ENCODE measurements around the gene DEK.
"Not testable (repeated sequence)": the region's sequence is repeated elsewhere in the genome, so short reads cannot be mapped to it uniquely, and the experiment has no call there.

DEK gene, protein sequence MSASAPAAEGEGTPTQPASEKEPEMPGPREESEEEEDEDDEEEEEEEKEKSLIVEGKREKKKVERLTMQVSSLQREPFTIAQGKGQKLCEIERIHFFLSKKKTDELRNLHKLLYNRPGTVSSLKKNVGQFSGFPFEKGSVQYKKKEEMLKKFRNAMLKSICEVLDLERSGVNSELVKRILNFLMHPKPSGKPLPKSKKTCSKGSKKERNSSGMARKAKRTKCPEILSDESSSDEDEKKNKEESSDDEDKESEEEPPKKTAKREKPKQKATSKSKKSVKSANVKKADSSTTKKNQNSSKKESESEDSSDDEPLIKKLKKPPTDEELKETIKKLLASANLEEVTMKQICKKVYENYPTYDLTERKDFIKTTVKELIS

DNA sequence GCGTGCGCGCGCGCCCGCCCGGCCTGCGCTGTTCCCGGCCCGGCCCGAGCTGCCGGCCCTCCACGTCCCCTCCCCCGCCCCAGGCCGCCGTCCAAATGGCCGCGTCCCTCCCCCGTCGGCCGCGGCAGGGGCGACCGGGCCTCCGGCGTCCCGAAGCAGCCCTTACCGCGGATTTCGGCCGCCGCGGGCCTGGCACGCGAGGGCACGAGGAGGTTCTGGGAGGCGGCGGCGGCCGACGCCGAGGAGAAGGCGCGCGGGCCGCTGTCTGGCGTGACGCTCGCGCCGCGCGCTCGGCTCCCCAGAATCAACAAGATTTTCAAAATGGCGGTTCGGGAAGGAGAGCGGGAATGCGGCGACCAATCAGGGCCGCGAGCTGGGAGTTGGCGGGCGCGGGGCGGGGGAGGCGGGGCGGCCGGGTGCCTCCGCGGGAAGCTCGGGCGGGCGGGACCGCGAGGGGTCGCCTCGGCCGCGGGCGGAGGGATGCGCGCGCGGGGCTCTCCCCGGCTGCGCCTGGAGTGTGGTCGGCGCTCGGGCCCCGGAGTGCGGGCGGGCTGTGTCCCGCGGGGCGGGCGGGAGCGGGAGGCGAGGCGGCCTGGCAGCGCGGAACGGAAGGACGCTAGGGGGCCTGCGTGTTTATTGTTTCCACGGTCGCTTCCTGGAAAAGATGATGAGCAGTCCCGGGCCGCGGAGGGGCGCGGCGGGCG is at the start of gene DEK:
Gene DEK (minus strand): TSS at position 312 of the 704 bp plus-strand sequence. CDS start 543 bp downstream, outside the sequence.
- peak; percentile 78 for DNase-seq (ENCODE audit: low read depth)

DNA sequence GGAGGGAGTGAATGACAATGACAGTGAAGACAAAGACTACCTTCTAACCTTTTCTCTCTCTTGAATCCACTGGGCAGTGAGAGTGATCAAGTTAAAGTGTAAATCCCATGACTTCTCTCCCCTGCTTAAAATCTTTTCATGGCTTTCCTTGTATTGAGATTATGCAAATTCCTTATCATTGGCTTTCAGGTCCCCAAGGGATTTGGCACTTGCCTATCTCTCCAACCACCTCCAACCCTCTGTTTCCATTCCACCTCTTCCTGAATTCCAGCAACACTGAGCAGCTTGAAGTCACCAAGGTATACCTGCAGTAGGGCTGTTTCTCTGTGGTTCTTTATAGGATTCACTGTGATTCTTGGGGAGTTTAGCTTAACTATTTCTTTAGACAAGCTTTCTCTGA is 48.0 kb upstream of the DEK start:
- no peak for DNase-seq (ENCODE audit: low read depth)

DNA sequence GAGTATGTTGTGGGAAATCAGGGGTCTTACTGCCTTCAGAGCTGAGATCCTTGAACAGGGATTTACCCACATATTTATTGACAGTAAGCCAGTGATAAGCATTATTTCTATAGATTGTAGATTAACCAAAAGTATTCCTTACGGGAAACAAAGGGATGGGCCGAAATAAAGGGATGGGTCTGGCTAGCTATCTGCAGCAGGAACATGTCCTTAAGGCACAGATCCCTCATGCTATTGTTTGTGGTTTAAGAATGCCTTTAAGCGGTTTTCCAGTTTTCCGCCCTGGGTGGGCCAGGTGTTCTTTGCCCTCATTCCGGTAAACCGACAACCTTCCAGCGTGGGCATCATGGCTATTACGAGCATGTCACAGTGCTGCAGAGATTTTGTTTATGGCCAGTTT is 45.7 kb upstream of the DEK start:
- DNase-seq (ENCODE audit: low read depth): not testable (repeated sequence)

DNA sequence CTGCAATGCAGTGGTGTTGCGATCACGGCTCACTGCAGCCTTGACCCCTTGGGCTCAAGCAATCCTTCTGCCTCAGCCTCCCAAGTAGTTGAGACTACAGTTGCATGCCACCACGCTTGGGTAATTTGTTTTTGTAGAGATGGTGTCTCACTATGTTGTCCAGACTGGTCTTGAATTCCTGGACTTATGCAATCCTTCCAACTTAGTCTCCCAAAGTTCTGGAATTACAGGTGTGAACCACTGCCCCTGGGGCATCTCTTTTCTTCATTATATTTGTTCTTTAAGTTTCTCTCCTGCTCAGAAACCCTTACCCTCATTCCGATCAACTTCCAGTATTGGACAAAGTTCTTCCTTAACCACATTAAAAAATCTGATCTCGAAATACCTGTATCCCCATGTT is 44.7 kb upstream of the DEK start:
- DNase-seq (ENCODE audit: low read depth): no peak

DNA sequence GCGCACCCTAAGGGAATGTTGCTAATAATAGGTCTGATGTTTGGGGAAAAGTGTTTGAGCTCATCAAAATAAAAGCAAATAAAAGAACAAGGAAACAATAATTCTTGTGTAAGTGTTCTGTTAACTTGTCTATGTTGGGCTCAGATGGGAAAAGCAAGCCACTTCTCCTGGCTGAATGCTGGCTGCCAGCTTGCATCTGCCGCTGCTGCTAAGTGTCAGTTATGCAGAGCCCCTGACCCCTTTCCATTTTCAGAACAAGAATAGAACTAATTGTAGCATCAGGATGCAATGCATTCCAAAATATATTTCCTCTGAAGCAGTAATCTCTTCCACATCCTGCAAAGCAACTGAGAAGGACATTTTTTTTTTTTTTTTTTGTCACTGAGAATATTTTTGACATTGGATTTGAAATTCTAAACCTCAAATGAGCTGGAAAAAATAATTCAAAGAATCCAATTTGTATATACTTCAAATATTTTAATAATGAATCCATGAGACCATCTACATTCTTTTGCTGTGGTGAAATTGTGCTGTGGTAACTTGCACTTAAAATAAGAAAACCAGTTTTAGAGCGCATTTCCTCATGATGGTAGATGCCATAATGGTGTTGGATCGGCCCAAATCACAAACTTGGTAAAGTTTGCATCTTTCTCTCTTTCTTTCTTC is 43.9 kb upstream of the DEK start:
- DNase-seq (ENCODE audit: low read depth): peak; percentile 48

DNA sequence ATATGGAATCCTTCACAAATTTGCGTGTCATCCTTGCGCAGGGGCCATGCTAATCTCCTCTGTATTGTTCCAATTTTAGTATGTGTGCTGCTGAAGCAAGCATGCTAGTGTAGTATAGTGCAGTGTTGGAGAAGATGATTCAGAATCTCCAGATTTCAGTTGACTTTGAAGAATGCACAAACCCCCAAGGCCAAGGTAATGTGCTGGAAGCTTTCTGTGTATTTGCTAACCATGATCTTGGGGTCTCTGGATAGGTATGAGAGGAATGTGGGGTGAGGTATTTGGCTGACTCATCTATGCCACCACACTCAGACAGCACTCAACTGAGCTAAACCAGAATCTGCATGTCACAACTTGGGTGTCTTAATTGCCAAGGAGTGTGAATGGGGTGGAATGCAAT is 42.6 kb upstream of the DEK start:
- DNase-seq (ENCODE audit: low read depth): peak; percentile 79

DNA sequence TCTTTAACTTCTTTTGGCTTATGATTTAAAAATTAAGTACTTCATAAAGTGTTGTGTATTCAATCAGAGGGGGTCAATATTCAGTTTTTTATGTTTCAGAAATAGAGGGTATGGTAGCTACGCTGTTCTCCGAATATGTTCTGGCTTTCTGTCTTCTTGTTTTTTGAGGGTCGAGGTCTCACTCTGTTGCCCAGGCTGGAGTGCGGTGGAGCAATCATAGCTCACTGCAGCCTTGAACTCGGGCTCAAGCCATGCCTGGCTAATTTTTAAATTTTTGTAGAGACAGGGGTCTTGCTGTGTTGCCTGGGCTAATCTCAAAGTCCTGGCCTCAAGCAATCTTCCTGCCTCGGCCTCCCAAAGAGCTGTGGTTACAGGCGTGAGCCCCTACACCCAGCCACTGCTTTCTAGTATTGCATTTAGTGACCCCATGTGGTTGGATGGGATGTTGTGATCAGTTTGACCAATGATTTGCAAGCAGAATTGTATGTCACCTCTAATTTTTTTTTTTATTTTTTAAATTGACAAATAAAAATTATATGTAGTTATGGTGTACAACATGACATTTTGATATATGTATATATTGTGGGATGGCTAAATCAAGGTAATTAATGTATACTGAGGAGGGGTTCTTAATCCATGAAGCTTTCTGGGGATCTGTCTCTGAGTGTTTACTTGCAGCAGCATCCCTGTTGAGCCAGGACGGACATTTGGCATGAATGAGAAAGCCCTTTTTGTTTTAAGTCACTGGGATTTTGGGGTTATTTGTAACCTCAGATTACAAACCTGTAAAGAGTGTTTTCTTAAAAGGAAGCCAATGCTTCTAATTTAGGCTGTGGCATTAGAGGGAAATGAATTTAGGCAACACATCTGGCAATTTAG is 38.5 kb upstream of the DEK start:
- DNase-seq (ENCODE audit: low read depth): peak; percentile 18

DNA sequence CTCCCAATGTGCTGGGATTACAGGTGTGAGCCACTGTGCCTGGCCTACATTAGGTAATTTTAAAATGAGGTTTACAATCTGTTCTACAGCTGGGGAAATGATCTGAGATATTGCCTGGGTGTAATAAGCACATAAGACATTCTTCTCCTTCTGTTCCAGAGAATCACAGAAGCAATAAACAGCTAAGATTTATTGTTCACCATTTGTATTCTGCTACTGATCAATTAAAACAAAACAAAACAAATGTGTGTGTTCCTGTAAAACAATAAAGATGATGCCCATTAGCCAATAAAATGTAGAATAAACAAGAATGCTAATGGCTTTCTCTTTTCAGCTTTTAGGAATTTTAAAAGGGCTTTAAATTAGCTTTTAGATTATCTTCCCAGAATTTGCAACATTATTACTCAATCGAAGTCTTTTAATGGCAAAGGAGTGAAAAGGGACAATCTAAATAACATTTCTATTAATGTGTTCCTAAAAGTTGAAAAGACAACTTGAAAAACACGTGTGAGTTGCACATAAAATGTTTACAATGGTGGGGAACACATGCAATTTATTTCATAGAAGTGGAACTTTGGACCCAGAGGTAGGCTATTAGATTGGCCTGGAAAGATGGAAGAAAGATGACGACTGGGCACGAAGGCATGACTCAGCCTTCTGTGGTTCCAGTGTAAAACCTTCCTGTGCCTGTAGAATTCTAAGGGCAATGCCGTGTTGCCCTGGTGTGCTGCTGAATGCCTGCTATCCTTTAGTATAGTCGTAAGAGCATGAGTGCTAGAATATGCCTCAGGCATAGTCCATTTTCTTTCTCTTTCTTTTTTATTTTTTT is 29.0 kb upstream of the DEK start:
- peak; percentile 55 for DNase-seq (ENCODE audit: low read depth)

DNA sequence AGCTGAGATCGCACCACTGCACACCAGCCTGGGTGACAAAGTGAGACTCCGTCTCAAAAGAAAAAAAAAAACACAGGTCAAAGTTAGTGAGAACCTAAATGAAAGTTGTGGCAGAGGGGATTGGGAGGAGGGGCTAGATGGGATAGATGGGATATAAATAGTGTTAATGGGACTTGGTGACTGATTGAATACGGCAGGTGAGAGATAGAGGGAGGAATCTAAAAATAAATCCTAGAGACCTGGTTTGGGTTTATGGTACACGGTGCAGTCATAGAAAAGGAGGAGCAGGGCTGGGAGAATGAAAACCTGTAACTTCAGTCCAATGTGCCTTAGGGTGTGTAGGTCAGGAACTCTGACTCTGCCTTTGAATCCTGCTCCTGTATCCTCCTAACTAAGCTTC is 25.0 kb upstream of the DEK start:
- no peak for DNase-seq (ENCODE audit: low read depth)

DNA sequence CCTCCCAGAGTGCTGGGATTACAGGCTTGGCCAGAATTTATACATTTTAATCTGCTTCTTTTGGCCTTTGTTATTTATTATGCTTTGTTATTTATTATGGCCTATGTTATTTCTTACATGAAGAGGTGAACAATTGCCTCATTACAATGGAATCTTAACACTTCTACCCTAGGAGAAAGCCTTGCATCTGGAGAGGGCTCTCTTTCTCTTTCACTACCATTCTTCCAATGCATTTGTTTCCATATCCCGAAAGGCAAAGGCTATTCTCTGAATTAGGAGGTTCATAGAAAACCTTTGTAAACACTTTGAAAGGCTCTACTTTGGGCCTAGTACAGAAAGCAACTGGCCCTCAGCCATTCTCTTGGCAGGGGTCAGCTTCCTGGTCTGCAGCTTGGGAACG is 19.9 kb upstream of the DEK start:
- DNase-seq (ENCODE audit: low read depth): no peak

DNA sequence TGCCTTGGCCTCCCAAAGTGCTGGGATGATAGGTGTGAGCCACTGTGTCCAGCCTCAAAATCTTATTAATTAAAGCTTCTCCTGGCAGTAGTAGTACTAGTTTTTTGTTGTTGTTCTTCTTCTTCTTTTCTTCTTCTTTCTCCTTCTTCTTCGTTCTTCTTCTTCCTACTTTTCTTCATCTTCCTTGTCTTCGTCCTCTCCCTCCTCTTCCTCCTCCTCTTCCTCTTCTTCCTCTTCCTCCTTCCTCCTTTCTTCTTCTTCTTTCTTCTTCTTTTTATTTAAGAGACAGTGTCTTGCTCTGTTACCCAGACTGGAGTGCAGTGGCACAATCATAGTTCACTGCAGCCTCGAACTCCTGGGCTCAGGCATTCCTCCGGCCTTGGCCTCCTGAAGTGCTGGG is 17.2 kb upstream of the DEK start:
- no peak for DNase-seq (ENCODE audit: low read depth)

DNA sequence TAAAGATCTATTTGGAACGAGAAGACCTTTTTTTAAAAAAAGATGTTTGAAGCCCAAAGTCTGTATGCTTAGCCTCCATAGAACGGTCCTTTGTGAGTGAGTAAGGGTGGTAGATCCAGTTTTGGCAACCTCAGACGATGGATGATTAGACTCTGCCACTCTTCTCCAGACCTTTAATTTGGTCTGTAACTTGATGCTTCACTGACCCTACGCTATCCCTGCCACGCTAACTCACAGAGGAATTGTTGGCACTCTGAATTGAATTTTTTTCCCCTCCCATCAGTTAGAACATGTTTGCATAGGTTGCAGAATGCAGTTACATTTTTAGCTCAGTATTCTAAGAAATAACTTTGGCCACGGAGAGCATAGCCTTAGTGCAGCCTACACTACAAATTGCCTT is 15.8 kb upstream of the DEK start:
- DNase-seq (ENCODE audit: low read depth): no peak

DNA sequence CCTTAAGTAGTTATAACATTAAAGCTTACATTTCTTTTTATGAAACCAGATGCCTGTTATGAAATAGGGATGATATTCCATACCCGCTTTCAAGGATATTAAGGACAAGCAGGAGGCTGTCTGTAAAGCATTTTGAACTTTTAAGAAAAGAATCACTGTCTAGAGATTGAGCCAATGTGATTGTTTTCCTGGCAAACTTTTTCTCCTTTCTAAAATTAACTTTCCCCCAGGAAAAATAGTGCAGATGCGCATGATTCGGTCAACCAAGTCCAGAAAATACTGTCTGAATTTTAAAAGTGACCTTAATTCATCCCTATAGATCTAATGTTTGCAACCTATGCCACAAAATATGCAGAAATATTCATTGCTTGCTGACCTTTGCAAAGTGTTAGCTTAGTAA is 15.1 kb upstream of the DEK start:
- DNase-seq (ENCODE audit: low read depth): no peak

DNA sequence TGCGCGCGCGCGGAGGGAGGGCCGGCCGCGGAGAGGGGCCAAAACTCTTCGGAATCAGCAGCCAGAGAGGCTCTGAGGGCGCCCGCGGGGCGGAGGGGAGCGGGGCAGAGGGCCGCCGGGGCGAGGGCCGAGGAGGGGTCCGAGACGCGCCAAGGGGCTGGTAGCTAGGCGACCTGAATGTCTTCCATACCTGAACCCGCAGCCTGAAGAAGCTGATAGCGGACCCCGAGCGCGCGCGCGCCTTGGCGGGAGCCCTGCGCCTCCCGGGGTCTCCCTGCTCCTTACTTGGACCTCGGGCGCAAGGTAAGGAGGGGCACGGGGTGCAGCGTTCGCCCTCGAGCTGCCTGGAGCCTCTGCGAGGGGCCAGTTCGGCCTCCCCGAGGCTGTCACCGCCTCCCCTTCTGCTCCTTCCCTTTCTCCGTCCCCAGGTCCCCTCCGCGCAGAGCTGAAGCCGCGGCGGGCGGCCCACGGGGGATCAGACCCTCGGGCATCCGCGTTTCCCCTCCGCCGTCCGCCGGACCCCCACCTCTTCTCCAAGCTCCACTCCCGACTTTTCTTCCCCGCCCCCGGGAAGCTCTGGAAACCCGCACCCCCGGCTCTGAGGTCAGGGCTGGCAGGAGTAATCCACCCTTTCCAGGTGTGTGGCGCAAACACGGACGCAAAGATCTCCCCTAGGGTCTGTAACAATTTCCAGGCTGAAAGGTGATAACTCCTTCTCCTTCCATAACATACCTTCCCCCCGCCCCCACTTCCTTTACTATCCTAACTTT is 13.1 kb upstream of the DEK start:
- DNase-seq (ENCODE audit: low read depth): no peak

DNA sequence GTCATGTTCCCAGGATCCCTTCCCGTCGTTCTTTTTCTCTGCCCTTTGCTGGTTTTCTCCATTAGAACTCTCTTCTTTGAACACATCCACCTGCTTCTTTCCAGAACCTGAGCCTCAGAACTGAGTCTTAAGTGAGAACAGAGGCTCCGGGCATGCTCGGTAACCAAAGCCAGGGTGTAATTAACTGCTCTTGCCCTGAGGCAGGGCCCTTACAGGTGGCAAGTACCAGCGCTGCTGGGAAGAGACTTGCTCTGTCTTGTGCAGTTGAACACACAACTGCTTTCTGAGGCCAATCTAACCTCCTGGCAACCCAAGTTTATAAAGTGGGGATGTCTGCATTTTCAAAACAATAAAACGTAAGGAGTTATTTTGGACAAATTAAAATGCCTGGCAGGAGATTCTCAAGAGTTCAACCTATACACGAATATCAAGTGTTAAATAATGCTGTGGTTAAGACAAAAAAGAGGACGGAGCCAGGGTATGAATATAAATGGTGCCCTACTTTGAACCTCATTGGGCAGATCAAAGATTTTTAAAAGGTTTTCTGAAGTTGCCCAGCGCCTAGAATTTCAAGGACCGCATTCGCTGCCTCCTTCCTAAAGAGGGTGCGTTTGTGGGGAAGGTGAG is 12.4 kb upstream of the DEK start:
- DNase-seq (ENCODE audit: low read depth): no peak

DNA sequence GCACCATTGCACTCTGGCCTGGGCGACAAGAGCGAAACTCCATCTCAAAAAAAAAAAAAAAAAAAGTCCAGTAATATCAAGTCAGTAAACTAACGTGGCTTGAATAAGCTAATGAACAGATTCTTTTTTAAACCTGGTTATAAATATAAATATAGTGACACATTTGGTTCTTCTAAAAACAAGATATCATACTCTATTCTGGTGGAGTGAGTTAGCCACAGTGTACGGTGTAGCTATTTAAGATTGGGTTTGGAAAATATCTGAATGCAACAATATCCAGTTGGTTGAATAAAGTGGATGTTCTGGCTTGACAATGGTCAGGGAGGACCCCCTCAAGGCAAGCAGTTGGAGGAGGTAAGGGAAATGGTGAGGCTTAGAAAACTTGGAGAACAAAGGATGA is 5.9 kb upstream of the DEK start:
- no peak for DNase-seq (ENCODE audit: low read depth)

DNA sequence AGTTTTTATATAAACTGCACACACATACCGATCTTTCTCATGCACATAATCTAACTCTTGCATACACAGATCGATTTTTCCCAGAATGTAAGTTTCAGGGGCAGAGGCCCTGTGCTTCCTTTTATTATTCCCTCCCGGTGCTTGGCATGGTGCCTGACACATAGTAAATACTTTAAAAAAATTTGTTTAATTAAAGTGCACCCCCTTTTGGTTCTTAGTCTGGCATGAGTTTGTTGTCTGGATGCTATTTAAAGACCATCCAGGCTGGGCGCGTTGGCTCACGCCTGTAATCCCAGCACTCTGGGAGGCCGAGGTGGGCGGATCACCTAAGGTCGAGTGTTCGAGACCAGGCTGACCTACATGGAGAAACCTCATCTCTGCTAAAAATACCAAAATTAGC is 5.4 kb upstream of the DEK start:
- DNase-seq (ENCODE audit: low read depth): no peak

DNA sequence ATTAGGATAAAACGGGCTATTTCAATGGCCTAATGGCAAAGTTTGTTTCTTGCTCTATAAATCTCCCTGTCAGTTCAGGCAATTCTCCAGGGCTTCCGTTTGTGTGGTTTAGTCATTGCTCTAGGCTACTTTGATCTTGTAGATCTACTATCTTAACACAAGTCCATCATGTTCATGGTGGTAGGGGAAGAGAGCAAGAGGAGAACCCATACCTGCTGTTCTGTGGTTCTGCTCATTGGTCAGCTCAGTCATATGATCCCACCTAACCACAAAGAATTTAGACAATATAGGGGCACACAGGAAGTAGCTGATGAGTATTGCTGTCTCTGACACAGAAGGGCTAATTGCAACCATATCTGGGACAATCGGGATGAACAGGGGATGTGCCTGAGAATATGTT is 4.9 kb upstream of the DEK start:
- peak; percentile 32 for DNase-seq (ENCODE audit: low read depth)

DNA sequence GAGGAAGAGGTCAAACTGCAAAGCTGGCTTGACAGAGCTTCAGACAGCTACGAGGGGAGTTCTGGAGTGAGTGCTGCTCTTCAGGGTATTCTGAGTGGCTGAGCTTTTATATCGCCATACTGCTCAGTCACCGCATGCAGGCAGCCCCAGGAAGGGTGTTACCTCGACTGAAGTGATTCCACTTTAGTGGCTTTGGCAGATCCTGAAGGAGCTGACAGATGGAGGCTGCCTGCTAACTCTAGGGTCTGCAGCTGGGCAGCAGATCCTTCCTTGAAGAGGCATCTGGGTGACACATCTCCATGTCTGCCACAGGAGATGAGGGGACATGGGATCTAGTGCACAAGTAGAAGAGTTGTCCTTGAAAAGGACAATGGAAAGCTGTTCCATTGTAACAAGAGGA is 3.7 kb upstream of the DEK start:
- DNase-seq (ENCODE audit: low read depth): no peak

DNA sequence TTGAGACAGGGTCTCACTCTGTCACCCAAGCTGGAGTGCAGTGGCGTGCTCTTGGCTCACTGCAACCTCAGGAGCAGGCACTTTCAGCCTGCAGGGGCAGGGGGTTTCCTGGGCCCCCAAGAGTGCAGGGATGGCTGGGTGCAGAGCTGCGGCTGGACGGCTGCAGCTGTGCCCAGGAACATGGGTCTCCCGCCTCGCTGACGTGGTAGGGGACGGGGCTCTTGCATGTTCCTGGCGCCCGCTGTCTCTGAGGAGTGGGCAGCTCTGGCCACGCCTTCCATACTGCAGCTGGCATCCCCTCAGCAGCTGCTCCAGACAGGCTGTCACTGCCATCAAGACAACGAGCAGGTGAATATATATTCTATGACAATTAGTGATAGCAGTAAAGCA is 2.2 kb upstream of the DEK start:
- DNase-seq (ENCODE audit: low read depth): no peak

All from amniotic epithelial cell (primary cell).